NCI-H2029 treated with DMSO at 0.1 percent for 48 hours (cell line): Measurements from ENCODE around the gene HIVEP3.
A peak's percentile ranks its signal among the peaks of the same experiment; 100 is the strongest.

Experiments
- DNase-seq: peaks from one replicate; lab custom pipeline; 2025; lab: John Stamatoyannopoulos, UW

HIVEP3 gene

DNA sequence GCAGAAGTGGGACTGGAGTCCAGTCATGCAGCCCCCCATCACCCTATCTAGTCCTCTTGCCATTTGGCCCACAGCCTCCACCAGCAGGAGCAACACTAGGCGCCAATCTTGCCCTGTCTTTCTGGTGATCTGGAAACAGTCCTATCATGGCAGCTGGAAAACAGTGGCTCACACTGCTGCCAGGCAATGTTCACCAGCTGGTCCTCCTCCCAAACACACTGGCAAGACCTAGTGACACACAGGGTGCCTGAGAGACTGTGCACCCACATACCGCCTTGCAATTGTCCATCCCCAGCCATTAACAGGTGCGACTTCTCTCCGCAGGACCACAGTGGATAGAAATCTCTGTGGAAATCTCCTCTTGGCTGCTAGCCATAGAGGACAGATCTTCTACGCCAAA lies 105.5 kb downstream of the HIVEP3 start:
- no peak for DNase-seq

DNA sequence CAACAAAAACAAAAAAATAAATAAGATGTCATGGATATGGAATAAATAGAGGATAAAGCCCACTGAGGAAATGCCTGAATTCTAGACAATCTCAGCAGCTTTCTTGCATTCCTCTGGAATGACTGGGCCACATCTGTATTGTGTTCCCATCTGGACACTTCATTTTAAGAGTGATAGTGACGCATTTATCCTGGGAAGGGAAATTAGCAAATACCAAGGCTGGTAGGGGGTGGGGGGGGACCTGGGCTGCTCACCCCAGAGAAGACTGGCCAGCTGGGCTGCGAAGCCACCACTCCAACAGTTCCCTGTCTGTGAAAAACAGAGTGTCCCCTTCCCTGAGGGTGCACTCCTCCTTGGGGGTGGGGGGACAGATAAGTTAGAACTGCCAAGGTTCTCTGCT lies 106.3 kb downstream of the HIVEP3 start:
- DNase-seq, result no peak

DNA sequence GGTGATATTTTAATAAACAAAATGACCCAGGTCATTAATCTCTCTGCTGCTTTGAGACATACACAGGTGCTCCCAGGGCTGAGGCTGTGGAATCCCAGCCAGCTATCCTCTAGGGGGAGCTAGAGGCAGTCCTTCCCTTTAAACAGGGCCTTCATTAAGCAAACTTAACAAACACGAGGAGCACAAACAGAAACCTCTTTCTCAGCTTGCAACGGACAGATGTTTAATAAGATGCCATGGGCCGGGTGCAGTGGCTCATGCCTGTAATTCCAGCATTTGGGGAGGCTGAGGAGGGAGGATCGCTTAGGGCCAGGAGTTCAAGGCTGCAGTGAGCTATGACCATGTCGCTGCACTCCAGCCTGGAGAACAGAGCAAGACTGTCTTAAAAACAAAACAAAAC lies 106.7 kb downstream of the HIVEP3 start:
- peak; percentile 100 for DNase-seq

DNA sequence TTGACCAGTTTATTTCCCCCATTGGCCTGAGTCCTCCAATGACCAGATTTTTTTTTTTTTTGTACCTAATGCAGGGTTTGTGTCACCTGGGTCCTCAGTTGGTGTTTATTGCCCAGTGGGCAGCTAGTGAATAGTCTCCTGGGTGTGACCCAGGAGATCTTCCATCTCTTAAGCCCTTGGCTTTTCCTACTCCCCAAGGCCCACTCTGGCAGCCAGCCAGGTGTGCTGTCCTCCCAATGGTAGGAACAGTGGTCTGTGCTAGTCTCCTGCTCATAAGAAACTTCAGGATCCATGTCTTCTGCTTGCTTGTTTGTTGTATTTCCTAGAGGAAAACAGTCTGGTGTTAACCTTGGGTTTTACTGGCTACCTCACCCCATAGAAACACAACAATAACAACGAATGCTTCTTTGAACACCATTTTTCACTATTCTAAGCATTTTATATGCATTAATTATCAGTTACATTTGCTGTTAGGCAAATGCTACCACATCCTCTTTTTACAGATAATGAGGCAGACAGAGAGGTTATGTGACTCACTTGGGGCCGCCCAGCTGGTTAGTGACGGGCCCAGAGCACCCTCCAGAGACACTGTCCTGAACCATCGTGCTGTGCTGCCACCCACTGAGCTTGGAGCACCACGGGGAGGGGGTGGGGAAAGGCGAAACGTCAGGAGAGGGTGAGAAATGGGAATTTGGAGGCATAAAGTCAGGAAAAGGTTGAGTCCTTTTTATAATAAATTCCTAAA lies 107.5 kb downstream of the HIVEP3 start:
- DNase-seq, result no peak

DNA sequence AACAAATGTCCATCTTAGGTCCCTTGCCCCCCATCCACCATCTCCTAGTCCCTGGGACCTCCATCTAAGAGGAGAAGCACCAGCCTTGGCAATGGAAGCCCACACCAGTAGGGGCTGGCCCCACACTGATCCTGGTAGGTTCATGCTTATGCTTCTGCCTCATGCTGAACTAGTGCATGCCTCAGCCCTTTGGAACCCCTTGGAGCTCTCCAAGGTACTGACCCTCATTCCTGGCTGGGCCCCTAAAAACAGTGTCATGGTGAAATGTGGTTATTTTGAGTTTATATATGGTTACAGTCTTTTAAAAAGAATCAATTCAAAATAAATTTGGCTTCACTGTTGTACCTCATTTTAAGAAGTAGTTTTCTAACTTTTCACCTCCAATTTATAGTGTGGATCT lies 108.3 kb downstream of the HIVEP3 start:
- DNase-seq, result no peak

DNA sequence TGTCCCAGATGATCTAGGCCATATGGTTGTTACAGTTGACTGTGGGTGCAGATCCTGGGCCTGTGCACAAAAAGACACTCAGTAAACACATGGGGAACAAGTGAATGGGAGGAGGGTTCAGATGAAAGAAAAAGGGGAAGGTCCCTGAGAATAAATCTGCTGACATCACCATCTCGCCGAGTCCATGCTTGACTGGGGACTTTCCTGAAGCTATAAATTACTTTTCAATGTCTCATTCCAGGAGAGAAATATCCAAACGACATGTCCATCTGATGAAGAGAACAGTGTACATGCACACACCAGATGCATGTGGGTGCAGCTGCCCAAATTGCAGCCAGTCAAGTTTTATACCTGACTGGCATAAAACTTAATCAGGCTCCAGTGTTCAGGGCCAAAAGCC lies 109.0 kb downstream of the HIVEP3 start:
- no peak for DNase-seq

DNA sequence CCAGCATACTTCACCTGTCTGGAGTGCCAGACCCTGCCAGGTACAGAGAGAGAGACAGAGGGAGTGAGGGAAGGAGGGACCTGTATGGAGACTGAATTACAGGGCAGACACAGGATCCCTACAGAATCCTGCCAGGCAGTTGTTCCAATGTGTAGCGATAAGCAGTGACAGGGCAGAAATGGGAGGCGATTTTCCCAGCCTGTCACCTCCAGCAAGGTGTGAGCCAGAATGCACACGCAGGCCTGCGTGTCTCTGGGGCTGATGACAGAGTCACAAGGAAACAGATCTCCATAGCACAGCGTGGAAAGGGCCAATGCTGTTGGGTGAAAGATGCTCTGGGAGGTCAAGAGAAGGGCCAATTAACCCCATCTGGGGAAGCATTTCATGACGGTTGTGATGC lies 111.3 kb downstream of the HIVEP3 start:
- no peak for DNase-seq

DNA sequence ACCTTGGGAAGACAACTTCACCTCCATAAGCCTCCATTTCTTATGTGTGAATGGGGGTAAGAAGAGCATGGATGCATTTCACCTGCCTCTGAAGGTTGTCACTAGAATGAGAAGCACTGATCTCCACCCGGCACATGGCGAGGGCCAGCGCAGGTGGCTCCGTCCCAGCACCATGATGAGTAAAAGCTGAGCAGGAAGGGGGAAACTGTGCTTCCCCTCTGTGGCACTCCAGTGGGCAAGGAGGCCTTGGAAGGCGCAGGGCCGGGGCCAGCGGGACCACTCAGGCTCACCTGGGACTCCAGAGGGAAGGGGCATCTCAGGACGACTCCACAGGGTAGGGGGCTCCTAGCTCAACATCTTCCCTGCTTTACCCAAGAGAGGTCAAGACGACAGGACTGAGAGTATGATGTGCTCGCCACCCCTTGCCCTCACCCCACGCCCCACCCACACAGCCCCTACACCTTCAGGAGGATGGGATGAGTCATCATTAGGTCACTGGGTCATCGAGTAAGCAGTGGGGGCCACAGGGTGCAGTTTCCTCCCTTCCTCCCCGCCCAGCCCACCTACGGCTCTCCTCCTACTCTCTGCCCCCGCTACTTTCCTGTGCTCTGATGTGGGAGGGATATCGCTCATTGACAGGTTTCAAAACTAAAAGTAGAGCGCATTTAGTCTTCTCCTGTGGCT lies 112.1 kb downstream of the HIVEP3 start:
- no peak for DNase-seq

DNA sequence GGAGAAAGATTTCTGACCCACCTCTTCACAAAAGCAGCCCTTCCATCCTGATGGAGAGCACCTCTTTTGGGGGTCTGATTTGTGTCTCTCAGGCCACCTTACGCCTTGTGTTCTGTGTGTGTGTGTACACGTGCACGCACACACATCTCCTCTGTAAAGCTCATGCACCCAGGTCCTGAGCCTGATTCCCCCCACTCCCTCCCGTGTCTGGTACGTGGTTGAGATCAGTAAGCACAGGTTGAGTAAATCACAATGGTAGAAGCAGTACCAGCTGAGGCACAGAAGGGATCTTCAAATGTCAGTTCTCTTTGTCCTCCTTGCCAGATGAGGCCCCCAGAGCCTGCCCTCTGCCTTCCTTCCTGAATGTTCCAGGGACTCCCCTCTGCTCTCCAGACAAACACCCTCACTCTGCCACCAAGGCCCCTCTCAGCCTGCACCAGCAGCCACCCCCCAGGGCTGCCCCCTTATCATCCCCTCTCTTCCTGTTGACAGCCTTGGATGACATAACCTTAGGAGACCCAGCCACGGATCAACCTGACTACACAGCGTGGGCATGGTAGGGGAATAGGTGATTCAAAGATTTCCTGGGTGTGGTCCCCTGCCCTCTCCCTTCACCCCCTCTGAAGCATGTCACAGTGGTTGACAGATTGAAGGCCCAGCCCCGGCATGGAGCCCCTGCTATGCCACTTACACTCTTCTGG lies 112.8 kb downstream of the HIVEP3 start:
- DNase-seq, result no peak

DNA sequence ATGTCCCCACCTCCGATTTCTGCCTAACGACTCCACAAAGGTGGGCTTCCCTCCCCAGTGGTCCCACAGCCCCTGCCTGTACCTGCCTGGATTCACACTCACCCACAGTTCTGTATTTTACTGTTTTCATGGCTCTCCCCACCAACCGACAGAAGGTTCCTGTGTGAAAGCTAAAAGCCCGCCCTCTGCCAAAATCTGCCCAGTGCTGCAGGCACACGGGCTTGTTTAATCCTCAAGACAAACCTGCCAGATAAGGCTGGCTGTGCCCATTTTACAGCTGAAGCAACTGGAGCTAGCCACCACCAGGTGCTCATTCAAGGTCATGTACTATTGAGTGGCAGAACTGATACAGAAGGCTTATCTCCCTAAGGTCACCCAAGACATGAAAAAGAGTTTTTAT lies 114.5 kb downstream of the HIVEP3 start:
- DNase-seq, result no peak

DNA sequence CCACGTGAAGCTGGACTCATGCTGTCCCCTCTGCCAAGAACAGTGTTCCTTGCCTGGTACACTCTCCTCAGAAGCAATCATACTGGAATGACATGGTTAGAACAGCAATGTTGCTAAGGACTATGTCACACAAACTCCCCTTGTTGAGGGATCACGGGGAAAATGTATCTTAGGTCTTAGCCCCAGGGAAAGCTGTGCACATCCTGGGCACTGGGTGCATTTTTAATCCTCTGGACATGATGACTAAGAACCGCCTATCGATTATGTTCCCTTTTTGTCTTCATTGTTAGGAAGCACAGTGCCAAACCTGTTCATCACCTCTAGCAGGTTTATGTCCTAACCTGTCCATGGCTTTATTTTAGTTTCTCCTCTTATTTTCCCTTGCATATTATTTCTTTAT lies 115.1 kb downstream of the HIVEP3 start:
- no peak for DNase-seq

DNA sequence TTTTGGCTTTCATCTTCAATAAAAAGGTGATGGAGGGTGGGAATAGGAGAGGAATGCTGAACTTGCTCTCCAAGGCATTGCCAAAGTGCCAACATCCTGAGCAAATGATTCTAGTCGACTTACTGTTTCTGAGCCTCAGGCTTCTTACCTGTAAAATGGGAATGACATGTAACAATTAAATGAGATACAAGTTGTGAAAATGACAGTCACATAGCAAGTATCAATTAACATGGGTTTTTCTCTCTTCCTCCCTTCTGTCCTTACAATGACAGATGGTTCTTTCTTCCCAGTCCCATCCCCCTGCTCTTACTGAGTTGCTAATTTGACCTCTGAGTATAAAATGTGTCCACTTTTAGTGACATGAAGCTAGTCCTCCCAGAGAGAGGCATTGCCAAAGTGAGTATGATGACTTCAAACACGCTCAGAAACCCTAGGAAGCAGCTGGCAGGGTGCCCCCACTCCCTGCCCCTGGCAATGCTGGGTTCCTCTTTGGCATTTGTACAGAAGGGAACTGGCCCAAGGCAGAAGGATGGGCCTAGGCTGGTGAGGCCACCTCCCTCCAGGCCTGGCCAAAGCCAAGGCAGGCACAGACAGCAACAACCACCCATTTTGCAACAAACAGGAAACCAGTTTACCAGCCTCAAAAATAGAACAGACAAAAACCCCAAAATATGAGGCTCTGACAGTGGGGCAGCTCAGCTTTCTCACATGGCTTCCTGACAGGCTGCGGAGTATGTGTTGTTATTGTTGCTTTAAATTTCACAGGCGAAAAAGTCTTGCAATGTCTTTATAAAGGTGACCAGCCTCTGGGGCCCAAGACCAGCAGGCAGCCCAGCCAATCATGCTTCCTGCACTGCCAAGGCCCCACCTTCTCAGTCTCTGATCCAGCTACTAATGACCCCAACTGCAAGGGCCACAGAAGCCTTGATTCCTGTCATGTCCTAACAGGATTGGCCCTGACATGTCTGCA lies 115.9 kb downstream of the HIVEP3 start:
- DNase-seq, result peak; percentile 92

DNA sequence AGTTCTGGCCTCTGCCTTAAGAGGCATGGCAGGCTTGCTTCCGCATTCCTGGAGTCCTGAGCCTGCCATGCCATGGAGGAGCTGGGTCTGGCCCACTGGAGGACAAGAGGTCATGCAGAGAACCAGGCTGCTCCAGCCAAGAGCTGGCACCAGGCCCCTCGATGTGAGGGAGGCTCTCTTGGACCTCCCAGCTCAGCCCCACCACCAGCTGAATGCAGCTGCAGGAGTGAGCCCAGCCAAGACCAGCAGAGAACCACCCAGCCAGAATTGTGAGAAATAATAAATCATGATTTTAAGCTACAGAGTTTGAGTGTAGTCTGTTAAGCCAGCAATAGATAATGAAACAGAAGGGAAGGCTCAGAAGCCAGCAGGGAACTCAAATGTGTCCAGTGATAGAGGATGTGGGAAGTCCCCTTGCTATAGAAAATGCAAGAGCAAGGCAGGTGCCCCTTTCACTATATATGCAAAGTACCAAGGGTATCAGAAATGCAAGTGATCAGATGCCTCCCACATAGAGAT lies 118.4 kb downstream of the HIVEP3 start:
- no peak for DNase-seq

DNA sequence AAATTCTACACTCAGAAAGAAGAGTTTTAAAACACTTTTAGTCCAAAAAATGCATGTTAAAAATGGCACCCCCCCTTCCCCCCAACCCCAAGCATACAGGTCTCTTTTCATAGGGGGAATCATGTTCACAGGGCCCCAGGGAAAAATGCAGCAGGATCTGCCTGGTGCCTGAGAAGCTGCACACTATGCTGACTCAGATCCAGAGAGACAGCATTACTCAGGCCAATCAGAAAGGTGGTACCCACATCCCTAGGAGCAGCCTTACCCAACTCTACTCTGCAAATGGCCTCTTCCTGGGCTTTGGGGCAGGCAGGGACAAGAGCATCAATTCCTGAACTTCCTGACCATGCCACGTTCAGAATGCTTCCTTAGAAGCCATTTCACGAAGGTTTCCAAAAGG lies 119.0 kb downstream of the HIVEP3 start:
- no peak for DNase-seq

DNA sequence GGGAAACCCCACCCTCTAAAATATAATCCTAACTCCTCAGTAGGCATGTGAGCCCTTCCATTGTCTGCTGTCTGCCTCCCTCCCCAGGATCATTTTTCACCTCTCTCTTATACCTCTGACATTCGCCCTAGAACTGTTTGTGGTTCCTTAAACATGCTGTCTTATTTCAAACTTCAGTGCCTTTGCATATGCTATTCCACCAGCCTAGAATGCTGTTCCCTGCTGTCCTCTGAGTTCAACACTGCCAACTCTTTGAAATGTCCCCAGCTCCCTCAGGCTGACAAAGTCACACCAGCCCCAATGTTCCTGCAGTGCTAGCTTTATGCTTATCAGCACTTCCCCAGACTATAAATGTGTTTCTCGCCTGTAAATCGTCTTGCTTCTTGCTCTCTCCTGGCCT lies 119.5 kb downstream of the HIVEP3 start:
- no peak for DNase-seq

DNA sequence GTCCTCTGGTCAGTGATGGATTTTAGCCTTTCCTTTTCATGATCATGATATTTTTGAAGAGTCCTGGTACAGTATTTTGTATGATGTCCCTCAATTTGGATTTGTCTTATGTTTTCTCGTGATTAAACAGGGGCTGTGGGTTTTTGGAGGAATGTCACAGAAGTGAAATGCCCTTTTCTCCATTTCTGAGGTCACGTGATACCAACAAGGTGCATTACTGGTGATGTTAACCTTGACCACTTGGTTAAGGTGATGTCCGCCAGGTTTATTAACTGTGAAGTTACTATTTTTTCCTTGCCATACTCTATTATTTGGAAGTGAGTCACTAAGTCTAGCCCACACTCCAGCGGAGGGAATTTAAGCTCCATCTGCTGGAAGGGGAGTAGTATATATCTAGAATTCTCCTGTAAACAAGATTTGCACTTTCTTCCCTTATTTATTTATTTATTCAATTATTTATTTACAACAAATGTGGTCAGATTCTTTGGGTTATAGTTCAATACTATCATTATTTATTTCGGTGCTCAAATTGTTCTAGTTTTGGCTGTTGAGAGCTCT lies 123.4 kb downstream of the HIVEP3 start:
- DNase-seq, result no peak

DNA sequence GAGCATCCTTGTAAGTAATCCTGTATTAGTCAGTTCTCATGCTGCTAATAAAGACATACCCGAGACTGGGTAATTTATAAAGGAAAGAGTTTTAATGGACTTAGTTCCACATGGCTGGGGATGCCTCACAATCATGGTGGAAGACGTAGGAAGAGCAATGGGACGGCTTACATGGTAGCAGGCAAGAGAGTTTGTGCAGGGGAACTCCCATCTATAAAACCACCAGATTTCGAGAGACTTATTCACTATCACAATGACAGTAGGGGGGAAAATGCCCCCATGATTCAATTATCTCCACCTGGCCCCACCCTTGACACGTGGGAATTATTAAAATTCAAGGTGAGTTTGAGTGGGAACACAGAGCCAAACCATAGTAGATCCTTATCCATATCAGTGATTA lies 124.7 kb downstream of the HIVEP3 start:
- no peak for DNase-seq

DNA sequence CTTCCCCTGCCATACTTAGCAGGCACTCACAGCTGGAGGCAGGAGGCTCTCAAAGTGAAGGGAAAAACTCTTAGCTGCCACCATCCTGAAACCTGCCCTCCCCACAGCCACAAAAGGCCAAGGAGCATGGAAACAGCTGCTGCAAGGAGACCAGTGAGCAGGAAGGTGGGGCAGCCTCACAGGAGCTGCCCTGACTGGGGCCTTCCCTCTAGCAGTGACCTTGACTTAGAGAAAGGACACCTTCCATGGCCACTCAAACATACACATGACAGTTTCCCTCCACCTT lies 126.3 kb downstream of the HIVEP3 start:
- no peak for DNase-seq

DNA sequence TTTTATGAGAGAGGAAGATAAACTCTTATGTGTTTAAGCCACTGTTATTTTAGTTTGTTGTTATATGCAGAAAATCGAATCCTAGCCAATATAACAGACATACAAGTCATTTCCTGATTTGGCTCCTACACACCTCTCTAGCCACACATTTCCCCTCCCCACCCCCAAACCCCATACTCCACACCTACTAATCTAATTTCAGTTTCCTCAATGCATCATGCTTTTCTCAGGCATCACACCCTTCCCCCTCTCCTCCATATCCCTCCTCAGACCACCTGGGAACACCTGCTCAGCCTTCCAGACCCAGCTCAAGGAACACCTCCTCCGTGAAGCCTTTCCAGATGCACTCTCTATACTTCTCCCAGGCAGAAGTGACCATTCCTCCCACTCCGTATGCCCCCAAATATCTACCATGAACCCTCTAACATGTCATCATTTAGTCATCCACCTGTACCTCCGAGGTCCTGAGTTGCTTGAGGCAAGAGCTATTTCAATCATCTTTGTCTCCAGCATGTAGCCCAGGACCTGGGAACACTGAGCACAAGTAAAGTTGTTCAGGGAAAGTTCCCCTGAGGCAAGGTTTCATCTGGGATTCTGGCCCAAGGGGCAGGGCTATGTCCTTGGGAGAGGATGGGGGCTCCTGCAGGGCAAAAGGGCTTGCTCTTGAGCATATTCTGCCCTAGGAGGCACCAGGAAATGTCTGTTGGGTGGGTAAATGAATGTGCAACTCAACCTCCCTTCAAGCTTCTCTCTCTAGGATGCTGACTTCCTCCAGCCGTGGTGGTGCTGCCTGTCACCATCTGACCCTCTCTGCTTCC lies 126.8 kb downstream of the HIVEP3 start:
- no peak for DNase-seq

DNA sequence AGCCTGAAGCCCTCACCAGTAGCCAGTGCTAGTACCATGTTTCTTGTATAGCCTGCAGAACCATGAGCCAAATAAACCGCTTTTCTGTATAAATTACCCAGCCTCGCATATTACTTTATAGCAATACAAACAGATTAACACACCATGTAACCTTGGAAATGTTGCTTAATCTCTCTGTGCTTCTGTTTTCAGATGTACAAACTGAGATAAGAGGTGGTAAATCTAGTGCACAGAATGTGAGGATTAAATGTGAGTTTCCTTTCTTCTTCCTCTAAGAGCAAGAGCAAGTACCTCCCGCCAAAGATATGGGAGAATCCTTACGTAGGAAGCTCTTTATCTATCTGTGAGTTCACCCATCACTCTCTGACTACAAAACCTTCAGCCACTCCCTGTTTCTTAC lies 128.4 kb downstream of the HIVEP3 start:
- DNase-seq, result no peak
